Osteocyte (in vitro differentiated cells): ENCODE results near the gene SMIM35. TPM values are rescaled to one million over a fixed set of nuclear protein-coding genes. Genes with fewer than 3 reads are reported as not detected.

Source experiments
- DNase-seq: peaks from one replicate; pipeline ENCODE4 v3.0.0; 2021; ENCODE audit warnings: mixed read lengths; ENCODE audit not compliant: unreplicated experiment; ENCODE audit errors: extremely low spot score
- H3K27ac Mint-ChIP-seq: one replicate; pipeline ENCODE4 v1.8.0; 2021; ENCODE audit warnings: mild to moderate bottlenecking, mixed read lengths; ENCODE audit not compliant: unreplicated experiment
- H3K27me3 Mint-ChIP-seq: one replicate; pipeline ENCODE4 v1.8.0; 2021; ENCODE audit warnings: mixed read lengths; ENCODE audit not compliant: unreplicated experiment
- H3K36me3 Mint-ChIP-seq: one replicate; pipeline ENCODE4 v1.8.0; 2021; ENCODE audit warnings: mixed read lengths; ENCODE audit not compliant: unreplicated experiment
- H3K4me1 Mint-ChIP-seq: one replicate; pipeline ENCODE4 v1.8.0; 2021; ENCODE audit warnings: mixed read lengths; ENCODE audit not compliant: unreplicated experiment
- H3K4me3 Mint-ChIP-seq: one replicate; pipeline ENCODE4 v1.8.0; 2021; ENCODE audit warnings: mild to moderate bottlenecking, moderate library complexity, mixed read lengths; ENCODE audit not compliant: unreplicated experiment
- H3K9me3 Mint-ChIP-seq: one replicate; pipeline ENCODE4 v1.8.0; 2021; ENCODE audit warnings: mixed read lengths; ENCODE audit not compliant: unreplicated experiment
- CTCF ChIP-seq: fragments of 200-600 bp; sonication (generic); IDR thresholded peaks from 2 replicates; pipeline ENCODE4 v1.5.0; 2021; ENCODE audit warnings: antibody characterized with exemption, mild to moderate bottlenecking, moderate library complexity
- total RNA-seq: library from RNA; stranded (reverse); gene quantifications from 2 replicates; pipeline ENCODE4 v1.2.1, GENCODE V29; 2021

The SMIM35 gene
- total RNA-seq, 1 donor from 2014 or later = not detected

GRCh38 chr11:118132385-118133151 is 45.8 kb upstream of the SMIM35 start:
- no peak for TF ChIP-seq CTCF
- Mint-ChIP-seq H3K27me3 (peaks cover 23% of the 10 kb centered on the region), H3K9me3 (no peaks in the 10 kb centered on the region), H3K4me1 (no peaks in the 10 kb centered on the region), H3K36me3 (no peaks in the 10 kb centered on the region), H3K27ac (no peak overlapping the region), H3K4me3 (no peak overlapping the region)
- no peak for DNase-seq

- no peaks in the 10 kb centered on the region for H3K9me3 Mint-ChIP-seq
- no peak for TF ChIP-seq CTCF
- H3K27ac Mint-ChIP-seq = no peak overlapping the region
- no peak overlapping the region for H3K4me3 Mint-ChIP-seq
- H3K36me3 Mint-ChIP-seq = no peaks in the 10 kb centered on the region
- no peak for DNase-seq
- H3K4me1 Mint-ChIP-seq = no peaks in the 10 kb centered on the region
- H3K27me3 Mint-ChIP-seq = peaks cover 21% of the 10 kb centered on the region
Measured at GRCh38 chr11:118129471-118130172, 42.9 kb upstream of the SMIM35 start.

GRCh38 chr11:118128721-118129470 is 42.1 kb upstream of the SMIM35 start:
- no peak overlapping the region for H3K27ac Mint-ChIP-seq
- DNase-seq = no peak
- H3K36me3 Mint-ChIP-seq = no peaks in the 10 kb centered on the region
- H3K4me1 Mint-ChIP-seq = no peaks in the 10 kb centered on the region
- no peaks in the 10 kb centered on the region for H3K9me3 Mint-ChIP-seq
- peaks cover 21% of the 10 kb centered on the region for H3K27me3 Mint-ChIP-seq
- no peak for TF ChIP-seq CTCF
- H3K4me3 Mint-ChIP-seq = no peak overlapping the region

GRCh38 chr11:118128310-118128709 is 41.5 kb upstream of the SMIM35 start:
- H3K36me3 Mint-ChIP-seq = no peaks in the 10 kb centered on the region
- H3K9me3 Mint-ChIP-seq = no peaks in the 10 kb centered on the region
- H3K4me3 Mint-ChIP-seq = no peak overlapping the region

More at GRCh38 chr11:118128310-118128709, 41.5 kb upstream of the SMIM35 start:
- TF ChIP-seq CTCF = no peak
- Mint-ChIP-seq H3K27ac (no peak overlapping the region), H3K4me1 (no peaks in the 10 kb centered on the region), H3K27me3 (peaks cover 21% of the 10 kb centered on the region)
- no peak for DNase-seq
